ENCODE data around the gene SLC1A2.

Gene SLC1A2

DNA sequence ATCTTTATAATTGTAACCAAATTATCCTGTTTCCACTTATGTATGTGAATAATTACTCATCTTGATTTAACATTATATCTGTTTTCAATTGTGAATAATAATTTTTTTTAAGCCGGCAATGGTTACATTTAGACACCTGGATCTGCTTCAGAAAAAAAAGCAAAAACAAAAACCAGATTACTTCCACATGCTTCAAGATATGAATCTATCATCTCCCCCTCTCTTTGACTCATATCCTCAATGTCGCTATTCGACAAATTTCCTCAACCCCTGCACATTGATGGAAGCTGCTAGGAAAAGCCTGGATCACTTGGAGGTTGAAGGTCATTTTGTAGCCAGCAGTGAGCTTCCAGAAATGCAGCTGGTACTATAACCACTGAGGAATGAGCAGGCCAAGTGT is 42.7 kb downstream of the SLC1A2 start:
- TF ChIP-seq, protein P1, sequence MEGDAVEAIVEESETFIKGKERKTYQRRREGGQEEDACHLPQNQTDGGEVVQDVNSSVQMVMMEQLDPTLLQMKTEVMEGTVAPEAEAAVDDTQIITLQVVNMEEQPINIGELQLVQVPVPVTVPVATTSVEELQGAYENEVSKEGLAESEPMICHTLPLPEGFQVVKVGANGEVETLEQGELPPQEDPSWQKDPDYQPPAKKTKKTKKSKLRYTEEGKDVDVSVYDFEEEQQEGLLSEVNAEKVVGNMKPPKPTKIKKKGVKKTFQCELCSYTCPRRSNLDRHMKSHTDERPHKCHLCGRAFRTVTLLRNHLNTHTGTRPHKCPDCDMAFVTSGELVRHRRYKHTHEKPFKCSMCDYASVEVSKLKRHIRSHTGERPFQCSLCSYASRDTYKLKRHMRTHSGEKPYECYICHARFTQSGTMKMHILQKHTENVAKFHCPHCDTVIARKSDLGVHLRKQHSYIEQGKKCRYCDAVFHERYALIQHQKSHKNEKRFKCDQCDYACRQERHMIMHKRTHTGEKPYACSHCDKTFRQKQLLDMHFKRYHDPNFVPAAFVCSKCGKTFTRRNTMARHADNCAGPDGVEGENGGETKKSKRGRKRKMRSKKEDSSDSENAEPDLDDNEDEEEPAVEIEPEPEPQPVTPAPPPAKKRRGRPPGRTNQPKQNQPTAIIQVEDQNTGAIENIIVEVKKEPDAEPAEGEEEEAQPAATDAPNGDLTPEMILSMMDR (conservative IDR thresholded peaks at IDR 0.05; ENCODE audit: low read length) = no peak
- TF ChIP-seq EZH2phosphoT487 (IDR thresholded peaks at IDR 0.05; ENCODE audit: borderline replicate concordance) = no peak
- no peaks in the 10 kb centered on the region for H3K9me2 ChIP-seq (replicated peaks; ENCODE audit: low read depth, low read length)
- H3K9me3 ChIP-seq (ENCODE audit: insufficient read depth, low read depth, low read length) = no peaks in the 10 kb centered on the region
- H3K36me3 ChIP-seq (ENCODE audit: insufficient read depth, low read length) = no peaks in the 10 kb centered on the region
- H3K4me2 ChIP-seq (ENCODE audit: low read depth, low read length, poor library complexity, severe bottlenecking) = no peak overlapping the region
- H4K20me1 ChIP-seq (ENCODE audit: insufficient read depth, low read length, poor library complexity, severe bottlenecking) = no peaks in the 10 kb centered on the region
- H3K9ac ChIP-seq (ENCODE audit: low read depth, low read length, poor library complexity, severe bottlenecking) = no peak overlapping the region
- H3K79me2 ChIP-seq (ENCODE audit: insufficient read depth, low read length) = no peaks in the 10 kb centered on the region
- no peak overlapping the region for H2AFZ ChIP-seq (ENCODE audit: low read length)
- no peaks in the 10 kb centered on the region for H3F3A ChIP-seq (ENCODE audit: low read depth)
- H3K4me3 ChIP-seq (ENCODE audit: low read length, poor library complexity, severe bottlenecking) = no peak overlapping the region
- H3K27me3 ChIP-seq (ENCODE audit: insufficient read depth, low read length, poor library complexity, severe bottlenecking) = no peaks in the 10 kb centered on the region
- no peaks in the 10 kb centered on the region for H3K4me1 ChIP-seq (ENCODE audit: insufficient read depth, low read length, poor library complexity, severe bottlenecking)

GRCh38 chr11:35376118-35376510 is 43.2 kb downstream of the SLC1A2 start:
- no peaks in the 10 kb centered on the region for H3K36me3 ChIP-seq (ENCODE audit: insufficient read depth, low read length)
- H3K27me3 ChIP-seq (ENCODE audit: insufficient read depth, low read length, poor library complexity, severe bottlenecking) = no peaks in the 10 kb centered on the region
- H3K4me2 ChIP-seq (ENCODE audit: low read depth, low read length, poor library complexity, severe bottlenecking) = no peak overlapping the region
- H3F3A ChIP-seq (ENCODE audit: low read depth) = no peaks in the 10 kb centered on the region
- no peak overlapping the region for H3K9ac ChIP-seq (ENCODE audit: low read depth, low read length, poor library complexity, severe bottlenecking)
- no peaks in the 10 kb centered on the region for H4K20me1 ChIP-seq (ENCODE audit: insufficient read depth, low read length, poor library complexity, severe bottlenecking)
- no peak overlapping the region for H3K4me3 ChIP-seq (ENCODE audit: low read length, poor library complexity, severe bottlenecking)
- H2AFZ ChIP-seq (ENCODE audit: low read length) = no peak overlapping the region
- H3K9me3 ChIP-seq (ENCODE audit: insufficient read depth, low read depth, low read length) = no peaks in the 10 kb centered on the region
- no peaks in the 10 kb centered on the region for H3K9me2 ChIP-seq (replicated peaks; ENCODE audit: low read depth, low read length)
- no peaks in the 10 kb centered on the region for H3K4me1 ChIP-seq (ENCODE audit: insufficient read depth, low read length, poor library complexity, severe bottlenecking)
- TF ChIP-seq, protein P1 (conservative IDR thresholded peaks at IDR 0.05; ENCODE audit: low read length) = no peak
- TF ChIP-seq EZH2phosphoT487 (IDR thresholded peaks at IDR 0.05; ENCODE audit: borderline replicate concordance) = no peak
- no peaks in the 10 kb centered on the region for H3K79me2 ChIP-seq (ENCODE audit: insufficient read depth, low read length)

DNA sequence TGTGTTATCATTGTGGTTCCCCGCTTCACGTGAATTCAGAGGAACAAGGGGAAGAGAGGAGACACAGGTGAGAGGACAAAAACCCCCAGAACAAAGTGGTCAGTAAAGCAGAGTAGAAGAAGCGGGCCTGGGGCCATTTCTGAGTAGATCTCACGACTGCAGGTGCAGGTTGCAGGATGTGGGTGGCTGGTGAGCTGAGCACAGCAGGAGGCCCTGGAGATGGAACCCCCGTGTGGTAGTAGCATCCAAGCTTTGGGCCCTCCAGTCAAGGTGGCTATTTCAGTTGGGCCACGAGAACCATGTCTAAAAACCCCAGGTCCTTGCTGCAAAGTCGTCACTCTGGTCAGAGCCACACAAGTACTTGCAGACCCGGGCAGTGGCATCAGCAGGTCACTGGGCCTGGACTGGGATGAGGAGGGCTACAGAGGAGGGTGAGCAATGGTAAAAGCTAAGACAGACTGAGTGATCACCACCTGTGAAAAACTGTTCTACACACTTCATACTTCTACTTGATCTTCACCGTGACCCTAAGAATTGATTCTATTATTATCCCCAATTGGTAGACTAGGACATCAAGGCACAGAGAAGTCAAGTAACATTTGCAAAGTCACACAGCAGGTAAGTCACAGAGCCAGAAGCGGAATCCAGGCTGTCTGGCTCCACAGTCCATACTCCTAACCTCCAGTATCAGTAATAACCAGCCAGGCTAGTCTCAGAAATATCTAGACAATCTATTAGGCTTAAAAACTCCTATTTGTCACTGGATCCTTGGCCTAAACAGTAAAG is 43.8 kb downstream of the SLC1A2 start:
- Histone ChIP-seq H3K36me3 (ENCODE audit: insufficient read depth, low read length) (no peaks in the 10 kb centered on the region), H3K9me3 (ENCODE audit: insufficient read depth, low read depth, low read length) (no peaks in the 10 kb centered on the region), H3K27me3 (ENCODE audit: insufficient read depth, low read length, poor library complexity, severe bottlenecking) (no peaks in the 10 kb centered on the region), H3F3A (ENCODE audit: low read depth) (no peaks in the 10 kb centered on the region), H2AFZ (ENCODE audit: low read length) (no peak overlapping the region), H3K9ac (ENCODE audit: low read depth, low read length, poor library complexity, severe bottlenecking) (no peak overlapping the region), H3K4me1 (ENCODE audit: insufficient read depth, low read length, poor library complexity, severe bottlenecking) (no peaks in the 10 kb centered on the region), H4K20me1 (ENCODE audit: insufficient read depth, low read length, poor library complexity, severe bottlenecking) (no peaks in the 10 kb centered on the region), H3K9me2 (replicated peaks; ENCODE audit: low read depth, low read length) (no peaks in the 10 kb centered on the region), H3K79me2 (ENCODE audit: insufficient read depth, low read length) (no peaks in the 10 kb centered on the region), H3K4me3 (ENCODE audit: low read length, poor library complexity, severe bottlenecking) (no peak overlapping the region), H3K4me2 (ENCODE audit: low read depth, low read length, poor library complexity, severe bottlenecking) (no peak overlapping the region)
- no peak for TF ChIP-seq EZH2phosphoT487 (IDR thresholded peaks at IDR 0.05; ENCODE audit: borderline replicate concordance)
- TF ChIP-seq, protein P1 (conservative IDR thresholded peaks at IDR 0.05; ENCODE audit: low read length) = no peak

All from Loucy (cell line).